Breast epithelium (tissue), 3 donors: ENCODE data around the gene SLC22A7.

Experiments used
- CTCF ChIP-seq, 3 donors: fragments of 450-650 bp; IDR thresholded peaks; one replicate each; pipeline ENCODE4 v1.5.1; 2016 to 2017; ENCODE audit warnings: antibody characterized with exemption in 3 of 3, mild to moderate bottlenecking in 3 of 3, moderate library complexity in 3 of 3
- POLR2AphosphoS5 ChIP-seq, 3 donors: sonication (generic); formaldehyde crosslinking; IDR thresholded peaks; one replicate each; pipeline ENCODE4 v1.6.1; 2017; ENCODE audit warnings: antibody characterized with exemption in 3 of 3

GRCh38 chr6:43283905-43284304 lies 14.2 kb upstream of the SLC22A7 start:
- TF ChIP-seq CTCF (IDR thresholded peaks at IDR 0.05), result no peak
- no peak for TF ChIP-seq POLR2AphosphoS5 (IDR thresholded peaks at IDR 0.05)
